CD1c-positive myeloid dendritic cell (primary cell): ENCODE data around the gene NLRP6.
"Not testable (repeated sequence)": the region's sequence is repeated elsewhere in the genome, so short reads cannot be mapped to it uniquely, and the experiment has no call there.

ENCODE experiments used
- DNase-seq: peaks from one replicate; pipeline ENCODE4 v3.0.0-alpha.2; 2016; ENCODE audit errors: extremely low spot score

The NLRP6 gene

GRCh38 chr11:278001-278951 is at the start of gene NLRP6:
NLRP6 (plus strand) TSS chr11:278407; CDS start chr11:278570, 163 bp downstream.
- no peak for DNase-seq

- DNase-seq = no peak
Measured at GRCh38 chr11:230431-230830, 47.8 kb upstream of the NLRP6 start.

- DNase-seq = no peak
Measured at GRCh38 chr11:232783-233565, 45.2 kb upstream of the NLRP6 start.

GRCh38 chr11:235180-235579 is 43.0 kb upstream of the NLRP6 start:
- no peak for DNase-seq

- no peak for DNase-seq
Measured at GRCh38 chr11:235609-235996, 42.6 kb upstream of the NLRP6 start.

GRCh38 chr11:235997-236773 is 42.0 kb upstream of the NLRP6 start, which contains the start of gene SIRT3:
SIRT3 (minus strand) TSS chr11:236342; CDS start chr11:236328, 14 bp downstream.
- peak; percentile 49 for DNase-seq

GRCh38 chr11:236774-237767 is 41.1 kb upstream of the NLRP6 start, which contains the start of gene PSMD13:
PSMD13 (plus strand) TSS chr11:236976; CDS start chr11:237050, 74 bp downstream.
- peak; percentile 97 for DNase-seq

- not testable (repeated sequence) for DNase-seq
Measured at GRCh38 chr11:238346-238745, 39.9 kb upstream of the NLRP6 start.

DNA sequence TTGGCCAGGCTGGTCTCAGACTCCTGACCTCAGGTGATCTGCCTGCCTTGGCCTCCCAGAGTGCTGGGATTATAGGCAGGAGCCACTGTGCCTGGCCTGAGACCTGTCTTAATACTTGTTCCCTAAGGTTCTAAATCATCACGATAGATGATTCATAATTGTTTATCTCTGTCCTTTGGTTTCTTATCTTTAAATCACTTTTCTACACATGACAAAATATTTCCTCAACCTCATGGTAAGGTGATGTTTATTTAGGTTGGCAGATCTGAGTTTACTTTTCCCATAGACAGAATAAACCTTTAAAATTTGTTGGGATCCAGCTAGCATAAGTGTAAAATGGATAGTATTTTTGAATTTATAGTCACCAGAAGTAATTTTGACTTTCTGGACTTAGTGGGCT is 37.9 kb upstream of the NLRP6 start:
- no peak for DNase-seq

- no peak for DNase-seq
Measured at GRCh38 chr11:241634-242033, 36.6 kb upstream of the NLRP6 start.

DNA sequence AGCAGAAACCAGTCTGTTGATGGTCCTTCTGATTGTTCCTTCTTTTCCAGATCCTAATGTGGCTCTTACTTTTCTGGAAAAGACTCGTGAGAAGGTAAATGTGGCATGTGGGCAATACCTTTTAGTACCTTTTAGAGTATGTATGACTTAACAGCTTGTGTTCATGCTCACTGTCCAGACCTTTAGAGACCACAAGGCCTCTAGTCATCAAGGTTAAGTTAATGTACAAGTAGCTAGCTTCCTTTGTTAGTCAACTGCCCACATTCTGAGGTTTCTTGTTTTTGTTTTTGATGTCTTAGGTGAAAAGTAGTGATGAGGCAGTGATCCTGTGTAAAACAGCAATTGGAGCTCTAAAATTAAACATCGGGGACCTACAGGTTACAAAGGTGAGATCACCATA is 33.8 kb upstream of the NLRP6 start:
- DNase-seq = no peak

GRCh38 chr11:249062-249461 is 29.1 kb upstream of the NLRP6 start:
- peak; percentile 8 for DNase-seq

- DNase-seq = no peak
Measured at GRCh38 chr11:250274-250673, 27.9 kb upstream of the NLRP6 start.

DNA sequence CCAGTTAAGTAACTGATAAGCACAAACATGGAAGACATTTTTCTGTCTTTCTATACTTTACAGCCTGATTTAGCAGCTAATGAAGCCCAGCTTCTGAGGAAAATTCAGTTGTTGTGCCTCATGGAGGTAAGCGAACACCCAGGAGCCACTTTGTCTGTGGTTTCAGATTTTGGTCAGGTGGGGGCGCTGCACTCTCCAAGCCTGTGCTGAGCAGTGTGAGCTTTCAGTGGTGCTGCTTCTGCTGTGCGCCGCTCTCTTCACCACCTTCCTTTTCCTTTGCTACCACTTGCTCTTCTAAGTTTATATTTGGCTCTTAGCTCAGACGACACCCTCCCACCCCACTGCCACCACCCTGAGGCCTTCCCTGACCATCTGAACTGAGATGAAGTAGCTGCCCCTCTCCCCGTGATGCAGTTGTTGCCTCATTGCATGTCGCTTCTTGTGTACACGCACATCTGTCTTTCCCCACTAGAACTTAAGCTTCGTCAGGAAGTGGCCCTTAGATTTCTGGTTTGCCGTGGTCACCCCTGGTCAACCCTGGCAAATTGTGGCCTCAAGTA is 27.4 kb upstream of the NLRP6 start:
- DNase-seq = peak; percentile 78

DNA sequence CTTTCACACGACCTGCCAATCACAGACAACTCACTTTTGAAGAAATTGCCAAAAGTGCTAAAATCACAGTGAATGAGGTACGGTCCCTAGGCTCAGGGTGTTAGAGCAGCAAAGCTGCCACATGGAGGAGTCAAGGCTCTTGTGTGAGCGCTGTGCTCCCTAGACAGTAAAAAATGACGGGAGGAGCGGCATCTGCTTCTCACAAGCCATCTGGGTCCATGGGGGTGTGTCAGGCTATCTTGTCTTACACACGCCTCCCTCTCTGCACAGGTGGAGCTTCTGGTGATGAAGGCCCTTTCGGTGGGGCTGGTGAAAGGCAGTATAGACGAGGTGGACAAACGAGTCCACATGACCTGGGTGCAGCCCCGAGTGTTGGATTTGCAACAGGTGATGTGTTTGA is 26.7 kb upstream of the NLRP6 start:
- no peak for DNase-seq

DNA sequence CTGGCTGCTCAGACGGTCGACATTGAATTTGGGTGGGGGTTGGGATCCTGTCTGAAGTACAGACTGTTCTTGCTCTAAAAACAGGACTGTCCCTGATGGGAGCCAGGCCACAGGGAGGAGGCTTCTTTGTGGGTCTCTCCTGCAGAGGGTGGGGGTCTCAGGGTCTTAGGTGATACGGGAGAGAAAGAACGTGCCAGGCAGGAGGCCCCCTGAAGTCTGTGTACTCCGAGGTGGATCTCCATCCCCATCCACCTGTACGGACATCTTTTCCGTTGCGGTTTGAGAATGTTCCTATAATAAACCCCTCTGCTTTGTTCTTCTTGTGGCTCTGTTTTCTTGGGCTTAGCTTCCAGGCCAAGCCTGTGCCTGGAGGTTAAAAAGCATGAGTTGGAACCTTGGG is 25.5 kb upstream of the NLRP6 start:
- no peak for DNase-seq

DNA sequence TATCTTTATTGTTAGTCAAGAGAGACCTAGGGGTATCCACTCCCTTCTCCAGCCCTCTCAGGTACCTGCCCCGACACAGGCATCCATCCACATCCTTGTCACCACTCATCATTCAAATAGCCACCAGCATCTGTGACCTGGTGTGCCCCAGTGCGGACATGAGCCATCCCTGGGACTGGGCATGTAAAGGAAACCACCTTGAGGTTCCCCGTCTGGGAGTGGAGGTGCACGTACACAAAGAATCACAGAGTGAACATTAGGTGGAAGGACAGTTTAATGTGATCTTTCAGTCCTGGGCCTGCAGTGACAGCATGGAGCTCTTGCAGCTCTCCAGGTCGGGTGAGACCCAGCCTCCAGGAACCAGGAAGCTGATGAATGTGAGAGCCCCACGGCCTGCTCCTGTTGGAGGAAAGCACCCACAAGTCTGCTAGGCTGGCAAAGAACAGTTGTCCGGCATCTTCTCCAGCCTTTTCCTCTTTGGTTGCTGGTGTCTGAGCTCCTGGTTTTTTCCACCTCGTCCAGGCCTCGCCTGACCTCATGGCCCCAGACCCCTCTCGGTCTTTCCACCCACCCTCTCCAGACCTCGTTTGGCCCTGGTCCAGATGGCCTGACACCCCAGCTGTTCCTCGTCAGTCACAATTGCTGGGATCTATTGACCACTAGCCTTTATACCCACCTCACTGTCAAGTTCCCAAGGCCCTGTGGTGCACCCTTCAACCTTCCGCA is 24.9 kb upstream of the NLRP6 start:
- no peak for DNase-seq

DNA sequence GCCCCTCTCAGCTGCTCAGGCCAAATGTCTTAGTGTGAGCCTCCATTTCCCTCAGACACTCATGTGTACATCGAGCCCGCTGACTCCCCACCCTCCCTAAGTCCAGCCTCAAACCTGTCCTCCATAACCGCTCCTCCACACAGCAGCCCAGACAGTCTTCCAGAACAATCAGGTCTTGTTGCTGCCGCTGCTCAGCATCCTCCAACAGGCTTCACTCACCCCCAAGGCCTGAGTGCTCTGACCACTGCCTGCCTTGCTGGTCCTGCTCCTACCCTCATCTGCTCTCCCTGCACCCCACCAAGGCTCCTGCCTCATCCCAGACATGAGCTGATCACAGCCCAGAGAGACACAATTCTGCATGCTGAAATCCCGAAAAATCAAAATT is 24.3 kb upstream of the NLRP6 start:
- DNase-seq = no peak

- DNase-seq = no peak
Measured at GRCh38 chr11:255176-255575, 23.0 kb upstream of the NLRP6 start.

- DNase-seq = no peak
Measured at GRCh38 chr11:255816-256215, 22.4 kb upstream of the NLRP6 start.
